NCI-H510A (cell line): Measurements from ENCODE around the gene RTN4.

Source experiments
- DNase-seq: peaks from one replicate; lab custom pipeline; 2025; lab: John Stamatoyannopoulos, UW

RTN4 gene

DNA sequence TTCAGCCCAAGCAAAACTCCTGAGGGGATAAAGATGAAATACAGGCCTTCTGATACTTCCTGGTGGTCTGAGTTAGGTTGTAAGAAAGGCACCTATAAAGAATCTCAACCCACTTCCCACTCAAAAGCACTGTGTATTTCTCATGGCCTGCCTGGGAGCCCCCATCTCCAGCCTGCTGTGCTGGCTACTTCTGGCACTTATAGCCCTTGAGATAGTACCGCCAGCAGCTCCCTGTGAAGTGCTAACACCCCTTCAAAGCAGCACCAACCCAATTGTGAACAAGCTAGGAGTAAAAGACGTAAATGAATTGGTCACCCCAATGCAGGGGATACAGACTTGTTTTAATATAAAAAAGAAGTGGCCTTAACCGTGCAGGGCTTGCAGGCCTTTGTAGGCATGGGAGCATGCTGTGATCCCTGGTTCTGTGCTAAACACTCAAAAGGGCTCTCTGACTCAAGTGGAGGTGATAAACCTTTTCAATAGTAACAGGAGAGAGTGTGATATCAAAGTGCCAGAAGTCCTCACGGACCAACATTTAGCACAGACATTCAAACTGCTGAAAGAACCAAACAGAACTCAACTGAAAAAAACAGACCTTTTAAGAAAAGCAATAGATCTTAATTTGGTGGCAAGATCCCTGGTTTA, 80.8 kb downstream of the RTN4 start:
- no peak for DNase-seq

DNA sequence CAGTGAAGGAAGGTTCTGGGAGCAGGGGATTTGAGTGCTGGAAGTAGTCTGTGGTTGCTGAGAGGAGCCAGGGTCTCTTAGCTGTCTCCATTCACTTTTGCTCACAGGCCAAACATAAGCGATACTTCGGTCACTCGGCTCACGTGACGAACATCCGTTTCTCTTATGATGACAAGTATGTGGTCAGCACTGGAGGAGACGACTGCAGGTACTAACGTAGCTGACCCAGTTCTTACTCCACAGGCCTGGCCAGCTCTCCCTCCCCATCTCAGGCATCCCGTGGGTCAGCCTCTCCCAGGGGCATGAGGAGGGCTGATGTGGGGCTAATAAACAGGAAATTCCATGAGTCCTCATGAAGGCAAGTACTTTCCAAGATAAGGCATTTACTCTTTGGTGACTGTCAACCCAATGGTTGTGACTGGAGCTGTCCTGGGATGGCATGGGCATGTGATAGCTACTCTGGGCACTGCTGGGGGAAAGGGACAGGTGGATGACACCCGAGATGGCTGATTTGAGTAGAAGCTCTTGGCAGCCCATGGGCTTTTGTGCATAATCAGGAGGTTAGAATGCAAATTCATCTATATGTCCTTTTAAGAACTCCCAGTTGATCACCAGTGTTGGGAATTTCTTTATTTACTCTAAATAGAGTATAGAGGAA, 81.6 kb downstream of the RTN4 start:
- no peak for DNase-seq

DNA sequence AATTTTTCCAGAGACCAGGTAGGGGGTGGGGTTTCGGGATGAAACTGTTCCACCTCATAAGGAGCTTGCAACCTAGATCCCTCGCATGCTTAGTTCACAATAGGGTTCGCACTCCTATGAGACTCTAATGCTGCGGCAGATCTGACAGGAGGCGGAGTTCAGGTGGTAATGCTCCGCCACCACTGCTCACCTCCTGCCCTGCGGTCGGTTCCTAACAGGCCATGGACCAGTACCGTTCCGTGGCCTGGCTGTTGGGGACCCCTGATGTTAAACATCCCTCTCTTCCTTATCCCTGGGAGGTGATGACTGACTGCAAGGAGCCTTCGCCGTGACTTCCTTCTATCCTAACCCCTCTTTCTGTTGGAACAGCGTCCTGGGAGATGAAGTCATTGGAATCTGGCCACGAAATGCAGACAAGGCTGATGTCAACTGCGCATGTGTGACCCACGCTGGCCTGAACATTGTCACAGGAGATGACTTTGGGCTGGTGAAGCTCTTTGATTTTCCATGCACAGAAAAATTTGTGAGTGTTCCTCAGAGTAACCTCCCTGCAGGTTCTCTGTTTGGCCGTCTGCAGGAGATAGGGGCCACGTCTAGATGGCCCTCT, 82.4 kb downstream of the RTN4 start:
- DNase-seq: no peak

DNA sequence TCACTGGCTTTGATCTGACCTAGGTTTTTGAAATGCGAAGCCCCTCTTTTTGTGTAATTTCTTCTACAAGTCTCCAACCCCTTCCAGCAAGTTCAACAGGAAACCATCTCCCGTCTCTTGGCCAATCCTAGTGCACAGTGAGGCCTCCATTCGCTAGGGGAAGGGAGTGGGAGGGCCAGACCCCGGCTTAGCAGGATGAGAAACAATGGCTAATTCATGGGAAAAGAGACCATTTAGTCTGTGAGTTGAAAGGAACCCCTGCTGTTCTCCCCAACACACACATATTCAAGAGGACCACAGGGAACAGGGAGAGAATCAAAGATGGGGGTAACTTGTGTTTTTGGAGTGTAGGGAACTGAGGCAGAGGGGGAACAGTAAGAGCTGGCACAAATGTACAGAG, 83.0 kb downstream of the RTN4 start:
- DNase-seq: no peak

DNA sequence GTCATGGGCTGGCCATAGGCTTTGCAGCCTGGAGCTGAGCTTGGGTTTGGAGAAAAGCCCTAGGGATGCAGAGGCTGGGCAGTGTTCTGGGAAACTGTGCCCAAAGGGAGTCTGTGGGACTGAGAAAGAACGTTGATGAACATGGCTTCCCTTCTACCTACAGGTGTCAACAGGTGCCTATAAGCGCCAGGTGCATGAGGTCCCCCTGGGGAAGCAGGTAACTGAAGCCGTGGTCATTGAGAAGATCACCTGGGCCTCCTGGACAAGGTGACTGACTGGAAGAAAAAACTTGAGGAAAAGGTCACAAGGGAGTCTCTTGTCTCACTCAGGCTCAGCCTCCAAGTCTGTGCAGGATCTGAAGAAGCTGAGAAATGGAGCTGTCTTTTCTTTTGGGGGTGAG, 83.4 kb downstream of the RTN4 start:
- no peak for DNase-seq

DNA sequence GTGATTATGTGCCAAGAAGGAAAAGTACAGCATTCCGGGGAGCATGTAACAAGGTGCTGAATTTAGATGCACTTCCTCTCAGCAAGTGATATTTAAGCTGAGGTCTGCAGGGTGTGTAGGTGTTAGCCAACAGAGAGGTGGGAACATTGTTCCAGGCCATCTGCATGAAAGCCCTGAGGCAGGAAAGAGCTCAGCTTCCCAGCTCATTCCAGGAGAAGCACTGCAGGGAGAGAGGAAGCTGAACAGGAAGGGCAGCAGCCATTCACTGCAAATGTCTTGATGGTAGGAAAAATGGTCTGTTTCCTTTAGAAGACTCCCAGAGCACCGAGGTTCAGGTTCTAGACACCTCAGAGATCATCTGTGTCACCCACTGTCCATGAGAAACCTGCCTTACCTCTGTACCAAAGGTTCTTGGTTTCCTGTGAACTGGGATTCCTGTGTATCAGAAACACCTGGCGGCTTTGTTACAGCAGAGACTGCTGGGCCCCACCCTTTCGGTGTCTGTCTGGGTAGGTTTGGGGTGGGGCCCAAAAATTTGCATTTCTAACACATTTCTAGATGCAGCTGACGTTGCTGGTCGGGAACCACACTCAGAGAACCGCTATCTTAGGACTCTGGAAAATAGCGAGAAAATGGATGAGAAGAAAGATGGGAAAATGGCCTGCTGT, 84.0 kb downstream of the RTN4 start:
- DNase-seq: no peak

DNA sequence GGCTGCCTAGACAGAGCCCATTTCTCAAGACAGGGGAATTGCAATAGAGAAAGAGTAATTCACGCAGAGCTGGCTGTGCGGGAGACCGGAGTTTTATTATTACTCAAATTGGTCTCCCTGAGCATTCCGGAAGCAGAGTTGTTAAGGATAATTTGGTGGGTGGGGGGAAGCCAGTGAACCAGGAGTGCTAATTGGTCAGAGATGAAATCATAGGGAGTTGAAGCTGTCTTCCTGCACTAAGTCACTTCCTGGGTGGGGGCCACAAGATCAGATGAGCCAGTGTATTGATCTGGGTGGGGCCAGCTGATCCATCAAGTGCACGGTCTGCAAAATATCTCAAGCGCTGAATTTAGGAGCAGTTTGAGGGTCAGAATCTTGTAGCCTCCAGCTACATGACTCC, 84.8 kb downstream of the RTN4 start:
- DNase-seq: no peak

DNA sequence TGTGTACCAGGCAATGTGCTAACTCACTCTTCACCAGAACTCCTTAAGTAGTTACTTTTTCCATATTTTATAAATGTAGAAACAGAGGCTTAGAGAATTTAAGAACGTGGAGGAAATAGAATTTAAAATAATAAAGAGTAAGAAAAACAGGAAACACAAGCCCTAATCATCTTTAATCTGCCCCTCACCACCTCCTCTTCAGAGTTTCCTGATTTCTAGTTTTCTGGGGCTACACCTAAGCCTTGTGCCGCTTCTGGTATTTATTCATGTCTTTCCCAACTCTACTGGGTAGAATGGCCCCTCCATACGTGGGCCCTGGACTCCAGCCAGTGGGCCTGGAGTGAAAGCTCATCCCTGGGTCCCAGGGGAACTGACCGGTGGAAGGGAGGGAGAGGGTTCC, 85.4 kb downstream of the RTN4 start:
- no peak for DNase-seq

DNA sequence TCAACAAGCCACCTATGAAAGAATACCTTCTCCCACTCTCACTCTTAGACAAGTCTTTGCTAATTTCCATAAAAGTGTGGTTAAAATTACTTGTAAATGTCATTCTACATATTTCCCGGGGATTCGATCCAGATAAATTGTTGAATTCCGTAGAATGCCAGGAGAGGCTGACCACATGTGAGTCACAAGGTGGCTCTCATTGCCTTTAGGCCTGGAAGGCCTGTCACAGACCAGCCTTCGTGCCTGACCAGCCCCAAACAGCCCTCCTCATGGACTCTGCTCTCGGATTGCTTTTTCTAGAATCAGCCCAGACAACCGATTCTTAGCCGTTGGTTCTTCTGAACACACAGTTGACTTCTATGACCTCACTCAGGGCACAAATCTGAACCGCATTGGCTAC, 86.0 kb downstream of the RTN4 start:
- no peak for DNase-seq

DNA sequence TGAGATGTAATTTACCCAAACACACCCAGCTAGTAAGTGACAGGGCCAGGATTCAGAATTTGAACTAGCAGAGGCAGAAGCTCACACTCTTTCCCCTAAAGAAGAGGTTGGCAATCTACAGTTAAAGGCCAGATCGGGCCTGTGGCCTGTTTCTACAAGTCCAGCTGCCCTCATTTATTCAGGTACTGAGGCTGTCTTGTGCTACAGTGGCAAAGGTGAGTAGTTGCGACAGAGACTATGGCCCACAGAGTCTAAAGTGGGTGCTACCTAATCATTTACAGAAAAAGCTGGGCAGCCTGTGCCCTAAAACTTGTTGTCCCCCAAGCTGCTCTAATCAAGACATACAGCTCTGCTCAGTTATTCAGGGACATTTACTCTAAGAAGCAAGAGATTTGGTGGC, 86.8 kb downstream of the RTN4 start:
- DNase-seq: no peak

DNA sequence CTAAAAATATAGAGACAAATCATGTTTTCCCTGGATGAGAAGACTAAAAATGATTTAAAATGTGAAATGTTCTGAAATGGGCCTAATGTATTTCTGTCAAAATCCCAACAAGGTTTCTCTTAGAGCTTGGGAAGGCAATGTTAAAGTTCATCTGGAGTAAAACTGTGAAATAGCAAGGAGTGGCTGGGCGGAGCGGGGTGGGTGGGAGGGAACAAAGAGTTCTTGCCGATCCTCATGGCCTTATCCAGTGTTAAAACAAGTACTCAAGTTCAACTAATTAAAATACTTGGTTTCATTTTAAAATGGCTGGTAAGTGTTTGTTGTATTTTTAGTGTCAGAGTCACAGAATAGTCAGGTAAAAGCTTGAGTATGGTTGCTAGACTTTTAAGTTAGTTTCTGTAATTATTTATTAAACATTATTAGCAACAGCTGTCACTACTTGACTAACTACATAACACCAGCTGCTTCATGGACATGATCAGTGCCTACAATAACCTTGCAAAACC, 87.3 kb downstream of the RTN4 start:
- DNase-seq: no peak

DNA sequence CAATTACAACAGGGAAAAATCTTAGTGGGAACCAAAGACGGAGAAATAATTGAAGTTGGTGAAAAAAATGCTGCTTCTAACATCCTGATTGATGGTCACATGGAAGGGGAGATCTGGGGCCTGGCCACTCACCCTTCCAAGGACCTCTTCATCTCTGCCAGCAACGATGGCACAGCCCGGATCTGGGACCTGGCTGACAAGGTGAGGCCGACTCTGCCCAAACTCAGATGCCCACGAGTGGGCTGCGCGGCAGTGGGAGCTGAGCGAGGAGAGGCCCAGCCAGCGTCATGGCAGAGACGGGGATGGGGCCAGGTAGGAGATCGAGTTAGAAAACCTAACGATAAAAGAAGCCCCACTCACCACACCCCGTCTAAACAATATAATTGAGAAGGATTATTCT, 87.7 kb downstream of the RTN4 start:
- DNase-seq: no peak

DNA sequence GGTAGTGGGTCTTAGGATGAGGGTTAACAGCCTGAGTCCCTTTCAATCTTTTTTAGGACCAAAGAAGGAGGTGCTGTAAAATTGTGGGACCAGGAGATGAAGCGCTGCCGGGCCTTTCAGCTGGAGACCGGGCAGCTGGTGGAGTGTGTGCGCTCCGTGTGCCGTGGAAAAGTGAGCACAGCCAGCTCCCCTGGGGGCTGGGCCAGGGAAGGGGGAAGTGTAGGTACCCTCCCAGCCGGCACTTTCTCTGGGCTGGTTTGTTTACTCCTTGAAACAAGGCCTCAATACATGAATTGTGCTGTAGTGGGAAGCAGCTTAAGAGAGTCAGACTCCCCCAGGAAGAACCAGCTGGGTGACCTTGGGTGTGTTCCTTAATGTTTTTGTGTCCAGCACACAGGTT, 90.1 kb downstream of the RTN4 start:
- DNase-seq: no peak

DNA sequence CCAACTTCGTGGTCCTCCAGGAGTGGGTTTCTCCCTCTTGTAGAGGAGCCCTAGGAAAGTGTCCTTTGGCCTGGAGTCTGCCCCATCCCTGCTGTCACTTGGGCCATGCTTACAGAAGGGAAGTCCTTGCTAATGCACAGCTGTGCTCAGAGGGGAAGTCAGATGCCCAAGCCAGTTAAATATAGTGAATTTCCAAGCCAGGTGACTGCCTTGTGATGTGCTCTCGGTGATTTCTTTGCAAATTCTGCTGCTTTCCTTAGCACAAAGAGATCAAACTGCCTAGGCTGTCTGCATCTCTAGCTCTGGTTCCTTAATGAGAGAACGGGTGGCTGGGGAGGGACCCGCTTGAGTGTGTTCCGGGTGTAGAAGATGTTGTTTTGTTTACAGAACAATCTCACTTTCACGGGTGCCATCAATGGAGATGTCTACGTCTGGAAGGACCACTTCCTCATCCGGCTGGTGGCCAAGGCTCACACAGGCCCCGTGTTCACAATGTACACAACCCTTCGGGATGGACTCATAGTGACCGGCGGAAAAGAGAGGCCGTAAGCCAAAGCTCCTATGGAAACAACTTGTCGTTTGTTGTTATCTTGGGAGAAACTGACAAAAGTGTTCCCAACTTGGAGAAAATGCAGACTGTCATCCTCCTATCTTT, 91.4 kb downstream of the RTN4 start:
- DNase-seq: no peak

DNA sequence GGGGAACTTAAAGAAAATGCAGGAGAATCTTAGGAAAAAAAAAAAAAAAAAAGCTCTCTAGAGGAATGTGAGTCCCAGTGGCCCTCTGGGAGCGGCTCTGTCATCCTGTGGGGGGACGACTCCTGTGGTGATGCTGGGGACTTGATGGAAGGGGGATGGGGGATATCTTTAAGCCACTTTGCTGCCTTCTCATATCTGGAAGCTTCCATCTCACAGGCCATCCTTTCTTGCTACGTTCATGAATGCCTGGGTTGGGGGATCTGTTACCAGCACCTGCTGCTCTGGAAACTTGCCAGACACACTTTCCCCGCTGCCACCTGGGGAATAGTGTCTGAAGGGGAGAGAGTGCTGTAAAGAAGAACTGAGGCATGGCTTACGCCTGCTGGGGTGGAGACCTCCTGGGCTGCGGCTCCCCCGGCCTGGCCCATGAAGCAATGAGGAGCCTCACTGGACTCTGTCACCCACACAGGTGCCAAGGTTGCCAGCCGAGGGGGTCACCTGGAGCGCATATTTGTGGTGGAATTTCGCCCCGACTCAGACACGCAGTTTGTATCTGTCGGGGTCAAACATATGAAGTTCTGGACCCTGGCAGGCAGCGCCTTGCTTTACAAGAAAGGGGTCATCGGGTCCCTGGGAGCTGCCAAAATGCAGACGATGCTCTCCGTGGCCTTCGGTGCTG, 92.8 kb downstream of the RTN4 start:
- peak; percentile 33 for DNase-seq

DNA sequence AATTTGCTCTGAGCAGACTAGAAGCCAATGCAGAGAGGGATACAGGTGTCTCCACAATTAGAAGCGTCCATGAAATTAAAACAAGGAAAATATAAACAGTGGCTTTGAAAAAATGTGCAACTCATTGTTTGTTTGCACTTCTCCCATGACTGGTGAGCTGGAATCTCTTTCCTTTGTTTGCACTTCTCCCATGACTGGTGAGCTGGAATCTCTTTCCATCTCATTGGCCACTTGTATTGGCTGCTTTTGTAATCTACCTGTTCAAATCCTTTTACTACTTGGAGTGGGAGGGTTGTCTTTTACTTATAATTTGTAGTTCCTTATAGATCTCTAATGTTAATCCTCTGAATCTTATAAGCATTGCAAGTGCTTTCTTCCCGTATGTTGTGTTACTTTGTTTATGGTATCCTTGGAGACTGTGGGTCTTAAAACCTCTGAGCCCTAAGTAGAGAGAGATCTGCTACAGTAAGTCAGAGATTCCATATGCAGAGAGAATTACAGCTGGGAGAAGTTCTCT, 94.1 kb downstream of the RTN4 start:
- no peak for DNase-seq

DNA sequence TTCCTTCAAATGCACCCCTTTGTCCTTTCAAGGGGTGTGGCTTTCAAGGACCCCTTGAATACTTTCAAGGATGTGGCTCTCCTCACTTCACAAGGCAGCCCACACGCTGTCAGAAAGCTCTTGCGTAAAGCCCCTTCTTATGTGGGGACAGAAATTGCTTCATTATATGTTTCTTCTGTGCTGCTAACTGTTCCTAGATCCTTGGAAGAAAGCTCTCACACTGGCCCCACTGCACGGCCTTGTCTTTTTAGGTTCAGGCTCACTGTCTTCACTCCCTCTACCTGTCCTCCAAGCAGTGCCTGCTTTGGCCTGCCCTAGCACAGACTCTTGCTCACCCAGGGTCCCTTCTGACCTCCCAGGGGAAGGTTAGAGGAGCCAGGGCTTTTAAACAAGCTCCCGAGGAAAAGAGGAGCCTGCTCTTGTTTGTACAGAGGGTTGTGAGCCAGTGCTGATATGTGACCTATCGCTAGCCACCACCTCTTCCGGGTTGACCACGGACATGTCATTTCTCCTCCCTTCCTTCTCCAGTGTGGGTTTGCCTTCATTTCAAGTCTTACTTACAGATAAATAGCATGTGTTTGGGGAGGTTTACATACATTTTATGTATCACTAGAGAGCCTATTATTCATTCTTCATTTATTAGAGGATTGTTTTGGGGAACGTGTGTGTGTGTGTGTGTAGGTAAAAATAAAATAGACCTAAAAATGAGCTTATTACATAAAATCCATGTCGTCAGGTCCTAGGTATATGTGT, 94.7 kb downstream of the RTN4 start:
- no peak for DNase-seq

DNA sequence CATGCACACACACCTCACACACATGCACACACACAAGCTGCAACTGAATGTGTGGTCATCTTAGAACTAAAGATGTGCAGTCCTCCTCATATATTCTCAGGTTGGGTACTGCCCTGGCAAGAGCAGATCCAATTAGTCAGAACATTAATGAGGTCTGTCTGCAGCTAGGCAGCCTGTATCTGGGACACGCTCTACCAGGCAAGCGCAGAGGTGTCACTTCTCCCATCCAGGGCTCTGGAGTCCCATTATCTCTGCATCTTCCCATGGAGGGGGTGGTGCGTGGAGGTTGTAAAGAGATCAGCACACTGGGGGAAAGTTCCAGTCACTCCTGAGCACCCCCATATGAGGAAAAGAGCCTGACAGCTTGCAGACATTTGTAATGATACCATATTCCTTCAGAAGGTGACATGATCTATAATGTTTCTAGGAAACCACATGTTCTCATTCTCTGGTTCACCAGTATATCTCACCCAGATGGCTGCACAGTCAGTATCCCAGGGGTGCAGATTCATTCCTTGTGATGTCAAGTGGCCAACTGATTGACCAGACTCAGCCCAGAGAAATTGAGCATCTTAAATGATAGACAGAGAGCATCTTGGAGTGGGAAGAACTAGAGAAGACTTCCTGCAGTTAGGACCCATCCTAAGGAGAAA, 95.4 kb downstream of the RTN4 start:
- DNase-seq: no peak

DNA sequence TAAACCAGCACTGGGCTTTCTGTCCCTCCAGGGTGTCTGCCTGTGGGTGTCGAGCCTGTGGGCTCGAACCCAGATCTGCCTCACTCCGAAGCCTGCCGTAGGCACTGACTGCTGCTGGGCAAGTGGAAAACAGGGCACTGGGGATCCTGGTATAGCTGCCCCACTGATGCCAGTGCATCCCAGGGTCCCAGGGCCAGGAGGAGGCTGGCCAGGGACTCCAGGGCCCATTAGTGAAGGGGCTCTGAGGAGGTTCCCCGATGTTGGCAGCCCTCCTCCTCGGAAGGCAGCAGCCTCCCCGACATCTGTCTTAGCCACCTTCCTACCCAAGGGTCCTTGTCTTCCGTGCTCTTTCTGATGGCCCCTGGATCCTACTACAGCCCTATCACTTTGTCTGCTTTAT, 96.1 kb downstream of the RTN4 start:
- DNase-seq: no peak

DNA sequence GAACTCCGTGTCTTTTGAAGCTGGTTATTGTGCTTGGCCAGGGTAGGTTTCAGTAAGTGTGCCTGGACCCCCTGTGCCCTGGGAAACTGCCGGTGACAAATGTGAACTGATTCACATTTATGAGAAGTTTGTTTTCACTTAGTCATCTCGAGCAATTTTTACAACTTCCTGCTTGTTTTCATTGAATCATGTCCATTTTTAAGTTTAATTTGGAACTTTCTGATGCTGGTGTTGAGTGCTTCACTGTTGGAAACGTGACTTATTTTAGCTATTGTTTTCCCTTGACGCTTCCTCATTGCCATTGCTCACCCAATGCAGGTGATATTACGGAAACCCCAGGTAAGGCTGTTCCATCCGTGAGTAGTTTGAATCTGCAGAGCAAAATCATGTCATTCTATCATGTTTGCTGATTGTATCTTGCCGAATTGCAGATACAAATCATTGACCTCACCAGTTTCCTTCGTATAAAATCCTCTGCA, 97.2 kb downstream of the RTN4 start:
- no peak for DNase-seq
